Endothelial cell of coronary artery (primary cell): ENCODE data around the gene RSPH4A. TPM values are rescaled to one million over a fixed set of nuclear protein-coding genes. Genes with fewer than 3 reads are reported as not detected.

ENCODE experiments used
- total RNA-seq: library from RNA; depleted of rRNA; stranded (reverse); fragments of >200 nt; gene quantifications from 2 replicates; pipeline ENCODE4 v1.2.3, GENCODE V29; 2014

Gene RSPH4A
- 0.09 and 0.18 TPM in 2 replicates for total RNA-seq

GRCh38 chr6:116615937-116616736 lies at the start of gene RSPH4A:
Gene RSPH4A (plus strand): TSS chr6:116616479. CDS start chr6:116616624, 145 bp downstream.

GRCh38 chr6:116570856-116571682 lies 45.2 kb upstream of the RSPH4A start, which contains the start of gene RWDD1:
Gene RWDD1 (plus strand): TSS chr6:116571504. CDS start chr6:116571583, 79 bp downstream.

GRCh38 chr6:116680880-116681672 lies 64.8 kb downstream of the RSPH4A start, which contains the start of gene KPNA5:
Gene KPNA5 (plus strand): TSS chr6:116681211. CDS start chr6:116681335, 124 bp downstream.

Other genes starting within 250 kb of the RSPH4A start
- 30.2 and 61.5 TPM in 2 replicates for gene DSE, start 245.5 kb upstream of the RSPH4A start, total RNA-seq
- gene CALHM6, start 155.1 kb upstream of the RSPH4A start, total RNA-seq = 0.09 and 0.94 TPM in 2 replicates
- 8.4 and 8.5 TPM in 2 replicates for gene CALHM5, start 104.8 kb upstream of the RSPH4A start, total RNA-seq
- gene TRAPPC3L, start 70.8 kb upstream of the RSPH4A start, total RNA-seq = 0.09 TPM in 2 replicates
- gene CALHM4, start 62.7 kb upstream of the RSPH4A start, total RNA-seq = 0.18 and 0.19 TPM in 2 replicates
- 21.1 and 23.5 TPM in 2 replicates for gene RWDD1, start 45.0 kb upstream of the RSPH4A start, total RNA-seq
- 14.8 and 16.5 TPM in 2 replicates for gene ZUP1, start 52.3 kb downstream of the RSPH4A start, total RNA-seq
- gene KPNA5, start 64.7 kb downstream of the RSPH4A start, total RNA-seq = 7.9 and 9.0 TPM in 2 replicates
- gene FAM162B, start 149.2 kb downstream of the RSPH4A start, total RNA-seq = 0.09 and 0.19 TPM in 2 replicates
- gene GPRC6A, start 212.6 kb downstream of the RSPH4A start, total RNA-seq = not detected in 2 replicates